Mesenchymal stem cell (in vitro differentiated cells and primary cell): ENCODE measurements around the gene FAM241A.
"Not testable (repeated sequence)": the region's sequence is repeated elsewhere in the genome, so short reads cannot be mapped to it uniquely, and the experiment has no call there.

Source experiments
- DNase-seq: peaks from one replicate; pipeline ENCODE4 v3.0.0-alpha.2; 2013
- H2AFZ ChIP-seq: one replicate; pipeline ENCODE4 v1.6.1; 2013; ENCODE audit warnings: low read depth, mild to moderate bottlenecking, control low read depth, inconsistent platforms, low read length, moderate library complexity
- H2AK5ac ChIP-seq: 2 replicates; pipeline ENCODE4 v1.6.1; 2013; ENCODE audit warnings: low read length, moderate library complexity, mild to moderate bottlenecking, inconsistent platforms; ENCODE audit not compliant: severe bottlenecking
- H2BK120ac ChIP-seq: one replicate; pipeline ENCODE4 v1.6.1; 2013; ENCODE audit warnings: low read depth, mild to moderate bottlenecking, inconsistent platforms, low read length, moderate library complexity
- H2BK12ac ChIP-seq, 2 experiments: one replicate each; pipeline ENCODE4 v1.6.1; 2013; ENCODE audit warnings: inconsistent platforms in 2 of 2, low read length in 2 of 2, mild to moderate bottlenecking in 2 of 2, moderate library complexity in 2 of 2, control low read depth in 1 of 2
- H2BK15ac ChIP-seq: one replicate; pipeline ENCODE4 v1.6.1; 2013; ENCODE audit warnings: mild to moderate bottlenecking, low read depth, inconsistent platforms; ENCODE audit not compliant: poor library complexity, severe bottlenecking
- H2BK5ac ChIP-seq: 2 replicates; pipeline ENCODE4 v1.6.1; 2013; ENCODE audit warnings: low read depth, mild to moderate bottlenecking, low read length, control low read depth, inconsistent platforms; ENCODE audit not compliant: poor library complexity, severe bottlenecking
- H3K14ac ChIP-seq, 2 experiments: one replicate each; pipeline ENCODE4 v1.6.1; 2013; ENCODE audit warnings: inconsistent platforms in 2 of 2, low read length in 2 of 2, control low read depth in 1 of 2, mild to moderate bottlenecking in 1 of 2, moderate library complexity in 1 of 2
- H3K18ac ChIP-seq, 2 experiments: one replicate each; pipeline ENCODE4 v1.6.1; 2013; ENCODE audit warnings: inconsistent platforms in 2 of 2, low read length in 2 of 2, control low read depth in 1 of 2, low read depth in 1 of 2, mild to moderate bottlenecking in 1 of 2
- H3K23ac ChIP-seq, 2 experiments: one replicate each; pipeline ENCODE4 v1.6.1; 2013; ENCODE audit warnings: inconsistent platforms in 2 of 2, low read length in 2 of 2, mild to moderate bottlenecking in 2 of 2, moderate library complexity in 2 of 2, control low read depth in 1 of 2
- H3K27ac ChIP-seq: 2 replicates; pipeline ENCODE4 v1.5.1; 2013; ENCODE audit warnings: mild to moderate bottlenecking, moderate library complexity, low read length, control low read depth, inconsistent platforms; ENCODE audit not compliant: poor library complexity, severe bottlenecking
- H3K27me3 ChIP-seq, 2 experiments: 2 replicates each; pipeline versions ENCODE4 v1.6.1 to v1.7.0; 2013; ENCODE audit warnings: low read length in 2 of 2, mild to moderate bottlenecking in 2 of 2, moderate library complexity in 2 of 2, control low read depth in 1 of 2, inconsistent platforms in 1 of 2; ENCODE audit not compliant: control insufficient read depth in 1 of 2, insufficient read depth in 1 of 2
- H3K36me3 ChIP-seq, 2 experiments: 2 replicates each; pipeline versions ENCODE4 v1.6.1 to v1.7.0; 2013; ENCODE audit warnings: low read length in 2 of 2, control low read depth in 1 of 2, inconsistent platforms in 1 of 2, low read depth in 1 of 2, mild to moderate bottlenecking in 1 of 2; ENCODE audit not compliant: insufficient read depth in 2 of 2, control insufficient read depth in 1 of 2
- H3K4ac ChIP-seq, 2 experiments: one replicate each; pipeline ENCODE4 v1.6.1; 2013; ENCODE audit warnings: inconsistent platforms in 2 of 2, low read length in 2 of 2, mild to moderate bottlenecking in 2 of 2, moderate library complexity in 2 of 2, control low read depth in 1 of 2, low read depth in 1 of 2
- H3K4me1 ChIP-seq: 2 replicates; pipeline ENCODE4 v1.6.1; 2013; ENCODE audit warnings: low read depth, low read length, control low read depth; ENCODE audit not compliant: control insufficient read depth, insufficient read depth
- H3K4me2 ChIP-seq: 2 replicates; pipeline ENCODE4 v1.6.1; 2013; ENCODE audit warnings: low read length, mild to moderate bottlenecking, inconsistent platforms; ENCODE audit not compliant: poor library complexity, severe bottlenecking
- H3K4me3 ChIP-seq, 2 experiments: 2 replicates each; pipeline versions ENCODE4 v1.5.1 to v1.7.0; 2013; ENCODE audit warnings: low read length in 2 of 2, mild to moderate bottlenecking in 2 of 2, control low read depth in 1 of 2, low read depth in 1 of 2; ENCODE audit not compliant: insufficient read depth in 1 of 2
- H3K79me1 ChIP-seq: replicated peaks from 2 replicates; pipeline ENCODE4 v1.6.1; 2013; ENCODE audit warnings: mild to moderate bottlenecking, control low read depth, low read length, inconsistent platforms; ENCODE audit not compliant: poor library complexity, severe bottlenecking
- H3K9ac ChIP-seq: 2 replicates; pipeline ENCODE4 v1.7.0; 2013; ENCODE audit warnings: mild to moderate bottlenecking, low read length, moderate library complexity
- H3K9me3 ChIP-seq: 2 replicates; pipeline ENCODE4 v1.7.0; 2013; ENCODE audit warnings: mild to moderate bottlenecking, low read length; ENCODE audit not compliant: control insufficient read depth
- H4K8ac ChIP-seq: one replicate; pipeline ENCODE4 v1.6.1; 2013; ENCODE audit warnings: inconsistent platforms, mild to moderate bottlenecking, low read length, moderate library complexity
- H4K91ac ChIP-seq: one replicate; pipeline ENCODE4 v1.6.1; 2013; ENCODE audit warnings: mild to moderate bottlenecking, low read length, inconsistent platforms
- WGBS: methylation state at CpG from one replicate; pipeline ENCODE4 v1.1.7; 2013; ENCODE audit warnings: mixed read lengths; 5-methylcytosine and 5-hydroxymethylcytosine counted together

The FAM241A gene

GRCh38 chr4:112167794-112168193 lies 22.5 kb downstream of the FAM241A start:
- Histone ChIP-seq H3K14ac (no peak overlapping the region), H3K27ac (no peak overlapping the region), H2BK120ac (no peak overlapping the region), H3K36me3 (no peaks in the 10 kb centered on the region), H3K4ac (no peak overlapping the region), H3K4me1 (no peaks in the 10 kb centered on the region), H3K18ac (no peak overlapping the region), H3K23ac (no peak overlapping the region), H4K91ac (no peak overlapping the region), H2AK5ac (no peak overlapping the region), H3K9me3 (no peaks in the 10 kb centered on the region), H2AFZ (no peak overlapping the region), H3K9ac (no peak overlapping the region), H4K8ac (no peak overlapping the region), H3K27me3 (no peaks in the 10 kb centered on the region), H3K4me3 (no peak overlapping the region), H2BK12ac (no peak overlapping the region), H3K79me1 (no peaks in the 10 kb centered on the region), H2BK15ac (no peak overlapping the region), H2BK5ac (no peak overlapping the region), H3K4me2 (no peak overlapping the region)
- DNase-seq = no peak

GRCh38 chr4:112168719-112169500 lies 23.7 kb downstream of the FAM241A start:
- H3K14ac ChIP-seq = no peak overlapping the region
- no peak overlapping the region for H2BK120ac ChIP-seq
- H2BK5ac ChIP-seq = no peak overlapping the region
- no peaks in the 10 kb centered on the region for H3K9me3 ChIP-seq
- no peak overlapping the region for H2BK15ac ChIP-seq
- H3K27ac ChIP-seq = no peak overlapping the region
- peak overlapping the region; percentile 87 for H3K9ac ChIP-seq
- no peaks in the 10 kb centered on the region for H3K27me3 ChIP-seq
- no peak overlapping the region for H3K4me3 ChIP-seq
- over 99% methylated on average over 8 of the region's 13 CpGs for WGBS
- no peak overlapping the region for H2AK5ac ChIP-seq
- no peak overlapping the region for H3K4ac ChIP-seq
- H2BK12ac ChIP-seq = no peak overlapping the region
- H3K79me1 ChIP-seq = no peaks in the 10 kb centered on the region
- H3K4me1 ChIP-seq = no peaks in the 10 kb centered on the region
- no peak overlapping the region for H4K91ac ChIP-seq
- H4K8ac ChIP-seq = no peak overlapping the region
- H2AFZ ChIP-seq = no peak overlapping the region
- H3K36me3 ChIP-seq = no peaks in the 10 kb centered on the region
- no peak for DNase-seq
- no peak overlapping the region for H3K23ac ChIP-seq
- H3K4me2 ChIP-seq = no peak overlapping the region
- no peak overlapping the region for H3K18ac ChIP-seq

GRCh38 chr4:112170451-112170993 lies 25.3 kb downstream of the FAM241A start:
- no peak overlapping the region for H4K8ac ChIP-seq
- no peak overlapping the region for H3K23ac ChIP-seq
- H3K9me3 ChIP-seq = no peaks in the 10 kb centered on the region
- no peak overlapping the region for H3K4me2 ChIP-seq
- no peak overlapping the region for H2AFZ ChIP-seq
- H3K4me1 ChIP-seq = no peaks in the 10 kb centered on the region
- H3K36me3 ChIP-seq = no peaks in the 10 kb centered on the region
- no peak overlapping the region for H2BK5ac ChIP-seq
- H2BK12ac ChIP-seq = no peak overlapping the region
- peak overlapping the region; percentile 87 for H3K9ac ChIP-seq
- 29% methylated on average over 2 of the region's 3 CpGs for WGBS
- no peak overlapping the region for H3K18ac ChIP-seq
- no peaks in the 10 kb centered on the region for H3K79me1 ChIP-seq
- H3K27ac ChIP-seq = no peak overlapping the region
- DNase-seq = peak; percentile 88
- no peak overlapping the region for H2AK5ac ChIP-seq
- no peaks in the 10 kb centered on the region for H3K27me3 ChIP-seq
- H3K4ac ChIP-seq = no peak overlapping the region
- peak overlapping the region in 1 of 2 experiments; percentile 36 for H3K4me3 ChIP-seq
- no peak overlapping the region for H2BK15ac ChIP-seq
- no peak overlapping the region for H2BK120ac ChIP-seq
- no peak overlapping the region for H3K14ac ChIP-seq
- H4K91ac ChIP-seq = no peak overlapping the region

- H3K14ac ChIP-seq, DNase-seq, H3K27ac ChIP-seq, H2BK15ac ChIP-seq, H3K23ac ChIP-seq, H2BK120ac ChIP-seq, H3K4me2 ChIP-seq, H2BK5ac ChIP-seq, H3K4me1 ChIP-seq, H3K4ac ChIP-seq, H3K27me3 ChIP-seq, H2BK12ac ChIP-seq, H2AK5ac ChIP-seq, H3K79me1 ChIP-seq, H4K8ac ChIP-seq, H3K36me3 ChIP-seq, H4K91ac ChIP-seq, H2AFZ ChIP-seq, H3K9me3 ChIP-seq: not testable (repeated sequence)
- 92% methylated on average over 12 of the region's 16 CpGs for whole genome bisulfite sequencing
- H3K4me3 ChIP-seq = peak overlapping the region in 1 of 2 experiments; percentile 19
- peak overlapping the region in 1 of 2 experiments; percentile 2 for H3K18ac ChIP-seq
- H3K9ac ChIP-seq = peak overlapping the region; percentile 87
Observed at GRCh38 chr4:112171051-112171763, 26.0 kb downstream of the FAM241A start.
